Ecto neural progenitor cell (in vitro differentiated cells): ENCODE data around the gene SULT1C3.

Experiments used
- DNase-seq: peaks from one replicate; pipeline ENCODE4 v3.0.0-alpha.2; 2018; ENCODE audit warnings: low spot score

SULT1C3 gene

GRCh38 chr2:108304975-108305374 lies 65.2 kb downstream of the SULT1C3 start:
- no peak for DNase-seq

GRCh38 chr2:108305901-108306300 lies 66.1 kb downstream of the SULT1C3 start:
- no peak for DNase-seq

GRCh38 chr2:108309903-108310302 lies 70.1 kb downstream of the SULT1C3 start:
- DNase-seq: no peak
